HT1080 (cell line): ENCODE data around the gene FDCSP. TPM values are rescaled to one million over a fixed set of nuclear protein-coding genes. Genes with fewer than 3 reads are reported as not detected.
"Not testable (repeated sequence)": the region's sequence is repeated elsewhere in the genome, so short reads cannot be mapped to it uniquely, and the experiment has no call there.

ENCODE experiments used
- DNase-seq: peaks from one replicate; pipeline ENCODE4 v3.0.0-alpha.2; 2015; ENCODE audit warnings: low read depth
- total RNA-seq: library from RNA; depleted of rRNA; stranded (reverse); fragments of >200 nt; shearing (Covaris generic); gene quantifications from 2 replicates; pipeline ENCODE4 v1.2.3, GENCODE V29; 2014; rRNA removed

The FDCSP gene
- total RNA-seq, 1 experiment from 2014 or later: not detected

GRCh38 chr4:70239131-70239883 is 13.4 kb downstream of the FDCSP start:
- no peak for DNase-seq

GRCh38 chr4:70239884-70240591 is 14.1 kb downstream of the FDCSP start:
- no peak for DNase-seq

- DNase-seq: not testable (repeated sequence)
Observed at GRCh38 chr4:70242297-70242696, 16.4 kb downstream of the FDCSP start, which contains the start of gene CSN3. CSN3 (plus strand) TSS chr4:70242597; CDS start chr4:70244820, 2,223 bp downstream.

- no peak for DNase-seq
Observed at GRCh38 chr4:70243091-70243490, 17.2 kb downstream of the FDCSP start.

GRCh38 chr4:70251250-70251944 is 25.5 kb downstream of the FDCSP start:
- no peak for DNase-seq

GRCh38 chr4:70251945-70252277 is 26.0 kb downstream of the FDCSP start:
- DNase-seq: no peak

- DNase-seq: no peak
Observed at GRCh38 chr4:70269674-70270073, 43.8 kb downstream of the FDCSP start.

- no peak for DNase-seq
Observed at GRCh38 chr4:70277121-70277520, 51.2 kb downstream of the FDCSP start.

GRCh38 chr4:70280567-70280966 is 54.6 kb downstream of the FDCSP start:
- DNase-seq: no peak

Other genes with a start within 250 kb of the FDCSP start
- gene STATH, start 230.2 kb upstream of the FDCSP start, total RNA-seq: not detected in 2 replicates
- 0.80 and 1.1 TPM in 2 replicates for gene HTN3, start 197.7 kb upstream of the FDCSP start, total RNA-seq
- gene HTN1, start 175.7 kb upstream of the FDCSP start, total RNA-seq: 0.19 TPM in 1 of 2 replicates, not detected in the other
- not detected in 2 replicates for gene PRR27, start 71.9 kb upstream of the FDCSP start, total RNA-seq
- not detected in 2 replicates for gene ODAM, start 30.4 kb upstream of the FDCSP start, total RNA-seq
- not detected in 2 replicates for gene CSN3, start 16.5 kb downstream of the FDCSP start, total RNA-seq
- gene CABS1, start 108.9 kb downstream of the FDCSP start, total RNA-seq: not detected in 2 replicates
- not detected in 2 replicates for gene SMR3A, start 134.6 kb downstream of the FDCSP start, total RNA-seq
- gene SMR3B, start 157.0 kb downstream of the FDCSP start, total RNA-seq: not detected in 2 replicates
- not detected in 2 replicates for gene OPRPN, start 171.8 kb downstream of the FDCSP start, total RNA-seq
- gene MUC7, start 246.1 kb downstream of the FDCSP start, total RNA-seq: not detected in 2 replicates